NCI-H1105 (cell line): ENCODE data around the gene SLC4A4.

Source experiments
- DNase-seq: peaks from one replicate; lab custom pipeline; 2025; lab: John Stamatoyannopoulos, UW

The SLC4A4 gene

DNA sequence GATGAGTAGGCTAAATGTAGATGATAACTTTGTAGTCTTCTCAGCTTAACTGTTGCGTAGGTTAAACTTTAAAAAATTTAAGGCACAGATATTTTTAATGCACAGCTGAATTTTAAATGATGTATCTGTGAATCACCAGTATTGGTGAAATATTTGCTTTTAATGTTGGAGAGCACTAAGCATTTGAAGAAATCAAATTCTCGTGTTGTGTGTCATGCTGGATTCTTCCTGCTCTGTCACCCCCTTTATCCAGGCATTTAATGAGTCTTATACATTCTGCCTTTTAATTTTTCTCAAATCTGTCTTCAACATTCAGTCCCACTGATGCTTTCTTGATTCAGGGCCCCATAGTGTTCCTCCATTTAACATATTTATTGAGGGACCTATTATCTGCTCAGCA is 76.7 kb downstream of the SLC4A4 start:
- no peak for DNase-seq

DNA sequence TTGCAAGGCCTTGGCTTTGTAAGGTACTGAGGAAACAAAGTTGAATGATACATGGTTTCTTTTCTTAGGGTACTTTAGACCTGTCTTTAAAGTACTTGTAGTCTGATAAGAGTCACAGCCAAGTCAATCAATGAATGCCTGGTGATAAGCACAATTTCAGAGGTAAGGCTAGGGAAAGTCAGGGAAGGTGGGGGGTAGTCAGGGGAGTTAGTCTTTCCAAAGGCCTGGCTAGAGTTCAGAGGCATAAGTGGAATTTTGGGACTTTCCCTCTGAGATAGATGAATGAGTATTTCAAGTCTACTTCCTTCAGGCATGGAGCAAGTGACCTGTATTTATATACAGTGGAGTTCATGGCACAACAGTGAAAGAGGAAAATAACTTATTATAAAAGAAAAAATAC is 78.3 kb downstream of the SLC4A4 start:
- DNase-seq: no peak

DNA sequence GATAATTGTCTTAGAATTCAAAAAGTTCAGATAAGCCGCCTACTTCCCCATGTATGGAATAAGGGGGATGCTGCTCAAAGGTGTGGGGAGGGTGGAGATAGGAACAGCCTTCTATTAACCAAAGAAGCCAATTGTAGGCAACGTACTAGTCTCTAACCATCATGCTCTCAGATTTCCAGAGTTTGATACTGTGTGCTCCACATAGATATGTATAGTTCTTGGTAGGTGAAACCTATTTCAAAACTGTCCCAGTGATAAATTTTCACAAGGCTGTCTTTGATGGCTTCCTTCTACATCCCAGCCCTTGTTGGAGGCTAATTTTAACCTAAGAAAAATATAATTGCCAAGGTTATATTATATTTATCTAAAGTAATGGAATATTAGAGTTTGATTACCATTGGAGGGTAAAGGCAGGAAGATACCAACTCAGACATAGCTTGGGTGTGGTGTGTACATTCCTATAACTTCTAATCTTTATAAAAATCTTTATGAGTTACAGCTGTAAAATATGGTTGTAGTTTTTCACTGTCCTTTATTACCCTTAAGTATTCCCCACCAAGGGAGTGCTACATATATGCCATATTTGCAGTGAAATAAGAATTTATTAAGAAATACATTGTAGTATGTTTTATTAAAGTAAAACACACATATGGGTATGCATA is 87.7 kb downstream of the SLC4A4 start:
- no peak for DNase-seq

DNA sequence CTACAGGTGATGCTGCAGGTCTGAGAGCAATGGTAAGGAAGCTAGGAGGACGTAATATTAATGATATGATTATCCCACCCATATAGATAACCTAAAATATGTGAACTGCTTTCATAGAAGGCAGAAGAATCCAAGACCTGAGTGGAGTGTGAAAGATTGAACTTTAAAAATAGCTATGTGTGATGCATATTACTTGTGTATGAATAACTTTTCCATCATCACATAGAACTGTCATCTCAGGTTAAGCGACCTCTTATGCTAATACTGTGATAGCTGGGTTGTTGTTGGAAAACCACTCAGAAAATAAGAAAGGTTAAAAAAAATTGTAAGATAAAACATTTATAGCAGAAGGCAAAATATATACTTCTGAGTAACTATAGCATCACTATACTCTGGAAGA is 90.3 kb downstream of the SLC4A4 start:
- DNase-seq: no peak

DNA sequence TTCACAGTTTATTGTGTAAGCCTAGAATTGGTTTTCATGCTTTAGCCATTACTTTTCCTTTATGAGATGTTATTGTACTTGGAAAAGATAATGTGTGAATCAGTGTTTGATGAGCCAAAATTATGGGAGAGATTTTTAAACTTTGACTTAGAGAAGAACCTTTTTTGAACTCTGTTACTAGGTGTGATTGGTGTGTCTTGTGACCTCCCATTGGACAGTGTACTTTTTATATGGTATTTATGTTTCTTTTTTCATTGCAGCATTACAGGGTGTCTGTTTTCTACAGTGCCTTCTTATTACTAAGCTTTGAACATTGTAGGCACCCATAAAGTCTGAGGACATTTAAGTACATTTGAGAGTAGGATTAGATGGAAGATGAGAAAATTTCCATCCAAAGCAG is 91.1 kb downstream of the SLC4A4 start:
- DNase-seq: no peak

DNA sequence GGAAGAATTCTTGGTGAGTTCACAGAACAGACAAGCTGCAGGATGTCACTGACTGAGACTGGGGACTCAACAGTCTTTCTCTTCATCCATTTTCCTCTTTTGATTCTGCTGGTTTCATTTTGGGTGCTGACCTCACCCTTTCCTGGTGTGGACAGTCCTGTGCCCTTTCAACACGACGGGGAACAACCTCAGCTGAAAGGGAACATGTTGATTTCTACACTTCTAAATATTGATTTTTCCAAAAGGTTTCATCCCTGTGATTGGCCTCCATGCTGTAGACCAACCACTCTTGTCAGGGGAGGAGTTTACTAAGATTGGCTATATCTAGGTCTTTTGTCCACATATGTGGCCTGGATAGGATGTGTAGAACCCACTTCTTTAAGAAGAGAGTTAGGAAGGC is 91.8 kb downstream of the SLC4A4 start:
- no peak for DNase-seq

DNA sequence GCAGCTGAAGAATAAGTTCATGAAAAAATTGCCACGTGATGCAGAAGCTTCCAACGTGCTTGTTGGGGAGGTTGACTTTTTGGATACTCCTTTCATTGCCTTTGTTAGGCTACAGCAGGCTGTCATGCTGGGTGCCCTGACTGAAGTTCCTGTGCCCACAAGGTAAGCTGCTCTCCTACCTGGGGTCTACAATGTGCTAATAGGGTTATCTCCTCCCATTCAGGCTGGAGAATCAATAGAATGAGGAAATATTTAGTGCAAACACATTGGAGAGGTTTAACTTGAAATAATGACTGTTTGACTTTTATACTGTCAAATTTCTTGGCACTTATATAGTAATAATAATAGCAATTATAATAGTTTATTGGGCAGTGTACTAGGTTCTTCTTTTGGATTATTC is 101.8 kb downstream of the SLC4A4 start:
- no peak for DNase-seq

DNA sequence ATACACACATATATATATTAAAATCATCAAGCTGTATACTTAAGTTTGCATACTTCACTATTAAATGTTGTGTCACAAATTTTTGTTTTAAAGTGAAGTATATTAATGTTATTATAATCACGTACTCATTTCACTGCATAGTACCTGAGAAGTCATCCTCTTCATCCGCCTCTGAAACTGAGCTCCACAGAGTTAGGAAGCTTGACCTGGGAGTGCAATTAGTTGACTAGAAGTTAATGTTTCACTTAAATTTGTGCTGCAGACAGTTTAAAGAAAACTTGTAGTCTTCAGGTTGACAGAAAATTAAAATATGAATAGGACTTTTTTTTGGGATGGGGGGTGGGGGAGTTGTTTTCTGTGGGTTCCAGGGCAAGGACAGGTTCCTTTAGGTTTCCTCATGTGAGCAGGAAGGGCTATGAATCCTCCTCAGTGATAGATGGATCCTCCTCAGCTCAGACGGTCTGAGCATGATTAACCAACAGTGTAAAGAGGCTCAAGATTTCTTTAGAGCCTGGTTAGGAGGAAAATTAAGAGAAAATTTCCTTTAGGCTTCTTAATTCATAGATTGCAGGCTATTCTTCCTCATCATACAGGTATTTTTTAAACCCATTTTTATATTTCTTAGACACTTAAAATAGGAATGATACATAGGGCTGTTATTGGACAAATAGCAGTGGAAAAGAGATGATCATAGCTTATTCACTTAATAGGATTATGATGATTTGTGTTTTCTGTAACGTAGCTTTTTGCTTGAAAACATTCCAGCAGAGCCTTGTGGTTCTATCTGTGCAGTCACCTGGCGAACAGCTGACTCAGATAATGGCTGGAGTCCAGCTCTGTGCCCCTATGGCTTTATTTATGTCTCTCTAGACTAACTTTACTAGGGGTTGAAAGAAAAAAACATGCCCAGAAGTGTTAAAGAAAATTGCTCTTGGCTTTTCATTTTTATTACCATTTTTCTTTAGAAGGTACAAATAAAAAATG is 102.7 kb downstream of the SLC4A4 start:
- DNase-seq: no peak

DNA sequence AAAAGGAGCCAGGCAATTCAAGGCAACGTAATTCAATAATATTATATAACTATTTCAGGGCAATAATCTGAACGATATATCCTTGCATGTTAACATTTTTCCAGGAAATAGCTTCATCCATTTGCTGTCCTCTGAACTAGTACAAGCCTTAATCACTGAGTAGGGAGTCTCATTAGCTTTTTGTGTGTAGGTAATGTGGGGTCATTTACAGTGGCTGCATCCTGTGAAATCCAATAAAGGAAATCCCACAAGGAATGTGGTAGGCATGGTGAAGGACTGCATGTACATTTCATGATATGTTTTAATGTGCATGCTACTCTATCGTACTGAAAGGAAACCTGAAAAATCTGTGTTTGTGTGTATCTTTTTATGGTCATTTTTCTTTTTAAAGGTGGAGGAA is 103.5 kb downstream of the SLC4A4 start:
- no peak for DNase-seq

DNA sequence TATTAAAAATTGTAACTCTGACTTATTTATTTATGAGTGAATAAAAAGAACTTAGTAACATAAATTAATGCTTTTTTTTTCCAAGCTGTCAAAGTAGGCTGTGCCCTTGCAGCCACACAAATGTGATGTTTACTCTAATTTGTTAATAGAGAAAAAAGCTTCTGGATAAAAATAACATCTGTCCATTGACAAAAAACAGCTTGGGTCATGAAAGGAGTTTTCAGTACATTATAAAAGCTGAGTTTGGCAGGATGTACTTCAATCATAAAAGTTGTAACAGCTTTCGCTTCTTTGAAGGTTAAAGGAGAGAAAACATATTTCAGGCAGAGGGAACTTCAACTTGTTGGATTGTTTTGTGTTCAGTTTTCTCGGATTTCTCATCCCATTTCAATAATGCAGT is 105.6 kb downstream of the SLC4A4 start:
- no peak for DNase-seq

DNA sequence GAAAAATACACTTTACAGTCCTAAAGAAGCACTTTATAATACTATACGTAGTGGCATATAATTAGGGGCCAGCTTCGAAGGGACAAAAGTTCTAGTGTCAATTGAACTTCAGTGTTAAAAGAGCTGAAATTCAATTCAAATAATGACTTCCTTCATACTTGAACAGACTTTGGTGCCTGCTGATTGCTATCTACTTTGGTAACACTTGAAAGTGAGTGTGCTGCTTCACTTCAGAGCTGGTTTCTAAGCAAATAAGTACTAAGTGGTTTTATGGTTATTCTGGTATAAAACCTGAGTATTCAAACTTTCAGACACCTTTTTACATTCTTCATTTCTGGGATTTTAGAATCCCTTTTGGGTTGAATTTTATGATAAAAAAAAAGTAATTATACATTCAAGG is 107.0 kb downstream of the SLC4A4 start:
- DNase-seq: no peak

DNA sequence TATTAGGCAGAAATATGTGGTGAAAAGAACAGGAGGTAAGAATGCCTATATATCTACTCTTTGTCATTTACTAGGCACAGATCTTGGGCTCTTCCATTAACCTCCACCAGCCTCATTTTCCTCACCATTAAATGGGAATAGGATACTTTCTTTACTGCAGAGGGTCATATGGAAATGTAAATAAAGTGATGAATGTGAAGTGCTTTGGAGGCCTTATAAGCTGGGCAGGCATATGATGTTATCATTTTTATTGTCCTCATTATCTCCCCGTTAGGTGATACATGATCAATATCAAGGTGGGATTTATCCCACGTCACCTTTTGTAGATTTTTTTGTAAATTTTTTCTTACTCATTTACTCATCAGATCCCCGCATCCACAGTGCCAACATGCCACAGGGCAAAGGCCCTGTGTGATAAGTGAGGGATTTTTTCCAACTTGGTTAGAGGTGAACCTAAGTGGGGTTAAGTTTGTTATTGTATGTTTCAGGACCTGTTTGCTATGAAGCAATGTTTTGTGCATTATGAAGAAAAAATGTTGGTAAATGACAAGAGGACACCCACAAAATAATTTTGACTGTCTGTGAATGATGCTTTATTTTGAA is 107.8 kb downstream of the SLC4A4 start:
- no peak for DNase-seq

DNA sequence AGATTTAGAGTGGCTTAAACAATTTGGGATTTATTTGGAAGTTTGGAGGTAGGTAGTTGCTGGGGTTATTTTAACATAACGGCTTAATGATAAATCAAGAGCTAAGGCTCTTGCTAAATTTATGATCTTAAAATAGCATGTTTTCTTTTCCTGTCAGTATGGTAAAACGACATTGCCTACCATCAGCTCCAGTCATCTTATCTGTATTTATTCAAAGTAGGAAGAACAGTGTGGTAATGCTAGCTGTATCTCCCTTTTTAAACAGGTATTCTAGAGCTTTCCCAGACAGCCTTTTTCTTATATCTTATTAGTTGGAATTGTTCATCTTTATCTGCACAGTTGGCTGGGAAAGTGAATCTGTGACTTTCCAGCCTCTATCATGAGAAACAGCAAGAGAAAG is 110.2 kb downstream of the SLC4A4 start:
- no peak for DNase-seq

DNA sequence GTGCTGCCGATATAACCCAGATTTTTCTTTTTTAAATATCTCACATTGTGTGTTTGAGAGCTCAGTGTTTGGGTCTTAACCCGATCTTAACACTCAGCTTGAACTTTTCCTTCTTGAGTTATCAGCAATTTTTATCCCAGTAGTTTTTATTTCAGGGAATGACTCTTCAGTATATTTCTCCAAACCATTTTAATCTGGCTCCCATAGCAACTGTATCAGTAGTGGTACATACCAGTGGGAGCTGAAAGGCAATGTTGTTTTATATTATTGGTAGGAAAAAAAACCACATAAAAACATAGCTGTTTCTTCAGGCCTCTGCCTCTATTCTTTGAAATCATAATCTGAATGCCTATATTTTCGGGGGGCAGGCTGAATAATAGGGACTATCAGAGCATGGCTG is 111.1 kb downstream of the SLC4A4 start:
- no peak for DNase-seq

DNA sequence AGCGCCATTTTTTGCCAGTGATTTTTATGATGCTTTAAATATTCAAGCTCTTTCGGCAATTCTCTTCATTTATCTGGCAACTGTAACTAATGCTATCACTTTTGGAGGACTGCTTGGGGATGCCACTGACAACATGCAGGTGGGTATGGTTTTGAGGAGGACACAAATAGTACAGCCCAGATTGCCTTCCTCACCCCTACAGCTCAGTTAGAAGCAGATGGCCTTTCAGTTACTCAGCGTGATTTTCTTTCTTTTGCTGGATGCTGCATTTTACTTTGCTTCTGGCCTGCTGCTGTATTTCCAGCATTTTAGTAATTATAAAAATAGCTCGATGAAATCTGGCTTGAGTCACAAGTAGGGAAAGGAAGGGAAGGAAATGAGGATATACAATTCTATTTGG is 114.7 kb downstream of the SLC4A4 start:
- no peak for DNase-seq

DNA sequence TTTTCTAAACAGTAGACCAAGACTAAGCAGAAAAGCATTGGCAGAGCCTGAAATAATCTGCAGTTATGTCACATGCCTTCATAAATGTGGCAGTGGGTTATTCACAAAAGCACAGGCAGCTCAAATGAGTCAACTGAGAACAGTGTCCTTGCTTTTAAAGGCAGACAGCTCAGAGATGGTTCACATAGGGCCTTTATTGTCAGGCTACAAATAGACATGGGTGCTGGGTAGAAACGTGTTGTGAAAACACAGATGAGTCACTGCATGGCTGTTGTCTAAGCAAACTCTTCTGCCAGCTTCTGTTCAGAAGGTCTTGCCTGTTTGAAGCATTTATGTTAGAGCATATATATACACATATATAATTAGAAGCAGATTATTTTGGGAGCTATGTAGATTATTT is 118.0 kb downstream of the SLC4A4 start:
- no peak for DNase-seq

DNA sequence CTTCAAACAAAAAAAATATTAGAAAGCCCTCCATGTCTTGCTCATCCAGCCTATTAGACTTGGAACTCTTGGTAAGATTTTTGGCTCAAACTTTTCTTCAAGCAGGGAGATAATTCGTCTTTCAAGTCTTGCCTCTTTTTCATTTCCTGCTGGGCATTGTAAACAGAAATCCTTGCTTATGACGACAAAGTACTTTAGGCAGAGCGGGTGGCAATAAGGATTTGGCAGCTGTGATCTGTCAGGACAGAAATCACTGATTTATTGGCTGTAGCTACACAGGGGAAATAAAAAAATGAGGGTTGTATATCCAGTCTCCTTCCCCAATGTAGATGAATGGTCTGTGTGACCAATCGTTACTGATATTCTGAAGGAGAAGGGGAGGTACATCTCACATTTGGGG is 121.6 kb downstream of the SLC4A4 start:
- DNase-seq: no peak

DNA sequence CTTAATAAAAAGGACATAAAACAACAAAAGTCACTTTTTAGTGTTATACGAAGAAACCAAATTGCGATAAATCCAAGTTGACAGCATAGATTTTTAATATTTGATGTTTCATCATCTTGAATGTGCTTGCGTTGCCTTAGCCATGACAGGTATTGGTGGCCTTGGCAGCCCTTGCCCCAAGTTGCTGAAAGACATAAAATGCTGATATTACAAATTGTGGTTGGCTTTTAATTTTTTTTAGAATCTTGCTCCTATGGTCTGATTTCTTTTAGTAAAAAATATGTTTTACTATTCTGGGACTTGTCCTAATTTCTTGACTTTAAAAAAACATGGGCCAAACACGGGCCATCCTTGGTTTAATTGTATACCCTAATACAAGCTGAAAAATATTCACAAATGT is 122.6 kb downstream of the SLC4A4 start:
- no peak for DNase-seq

DNA sequence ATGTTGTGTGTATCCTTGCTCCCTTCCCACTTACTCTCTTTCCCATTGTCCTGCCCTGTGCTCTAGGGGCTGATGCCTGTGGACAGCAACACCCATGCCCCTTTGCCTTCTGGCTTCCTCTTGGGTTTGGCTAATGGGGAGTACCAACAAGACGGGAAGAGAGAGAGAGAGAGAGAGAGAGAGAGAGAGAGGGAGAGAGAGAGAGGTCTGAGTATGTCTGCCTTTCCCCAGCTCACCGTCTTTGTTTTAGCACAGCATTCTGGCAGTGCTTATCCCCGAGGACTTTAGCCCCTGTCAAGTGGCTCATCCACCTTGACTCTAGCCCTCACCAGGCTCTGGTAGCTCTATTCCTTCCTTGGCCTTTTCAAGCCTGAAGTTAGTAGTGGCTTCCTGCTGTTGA is 128.0 kb downstream of the SLC4A4 start:
- no peak for DNase-seq

DNA sequence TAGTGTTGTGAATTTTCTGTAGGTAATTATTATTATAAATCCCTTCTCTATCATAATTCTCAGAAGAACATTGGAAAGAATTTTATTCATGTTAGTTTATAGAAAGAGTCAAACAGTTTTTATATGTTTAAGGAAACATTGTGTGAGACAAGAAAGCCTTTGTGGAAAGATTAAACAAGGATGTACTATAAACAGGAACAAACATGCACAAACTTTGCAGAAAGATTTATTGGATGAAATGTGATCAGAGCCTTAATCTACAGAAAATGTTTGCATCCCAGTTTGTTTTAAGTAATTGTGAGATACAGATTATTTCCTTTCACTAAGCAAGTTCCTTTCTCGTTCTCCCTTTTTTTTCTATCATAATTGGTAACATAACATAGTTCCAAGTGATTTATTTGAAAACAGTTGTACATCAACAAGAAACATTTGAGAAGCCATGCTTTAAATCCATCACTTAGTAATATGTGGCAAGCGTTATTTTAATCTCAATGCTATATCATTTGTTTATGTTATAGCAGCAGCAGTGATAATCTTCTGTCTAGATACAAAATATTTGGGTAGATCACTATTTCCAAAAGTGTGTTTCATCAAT is 129.4 kb downstream of the SLC4A4 start:
- DNase-seq: no peak

DNA sequence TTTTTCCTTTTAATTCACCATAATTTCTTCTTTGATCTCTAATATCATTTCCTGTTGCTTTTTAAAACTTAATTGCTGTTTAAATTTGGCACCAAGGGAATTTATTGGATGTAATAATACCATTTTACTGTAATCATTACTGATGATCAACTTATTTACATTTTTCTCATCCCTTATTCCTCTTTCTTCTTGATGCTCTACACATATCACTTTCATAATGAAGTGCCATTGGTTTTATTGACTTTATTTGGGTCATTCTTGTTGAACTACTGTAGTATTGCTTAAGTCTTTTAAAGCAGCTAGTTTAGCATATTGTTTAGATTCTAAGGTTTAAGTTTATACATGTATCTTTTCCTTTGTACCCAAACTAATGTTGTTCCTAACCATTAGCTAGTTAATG is 130.7 kb downstream of the SLC4A4 start:
- DNase-seq: no peak

DNA sequence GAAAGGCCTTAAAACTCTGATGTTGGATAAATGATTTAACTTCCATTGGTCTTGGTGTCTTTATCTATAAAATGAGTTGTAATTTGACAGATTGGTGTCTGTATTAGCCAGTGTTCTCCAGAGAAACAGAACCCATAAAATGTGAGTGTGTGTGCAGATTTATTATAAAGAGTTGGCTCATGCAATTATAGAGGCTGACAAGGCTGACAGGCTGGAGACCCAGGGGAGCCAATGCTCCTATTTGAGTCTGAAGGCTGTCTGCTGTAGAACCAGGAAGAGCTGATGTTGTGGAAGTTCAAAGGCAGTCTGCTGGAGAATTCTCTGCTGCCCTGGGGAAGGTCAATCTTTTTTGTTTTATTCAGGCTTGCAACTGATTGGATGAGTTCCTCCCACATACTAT is 131.7 kb downstream of the SLC4A4 start:
- DNase-seq: no peak

DNA sequence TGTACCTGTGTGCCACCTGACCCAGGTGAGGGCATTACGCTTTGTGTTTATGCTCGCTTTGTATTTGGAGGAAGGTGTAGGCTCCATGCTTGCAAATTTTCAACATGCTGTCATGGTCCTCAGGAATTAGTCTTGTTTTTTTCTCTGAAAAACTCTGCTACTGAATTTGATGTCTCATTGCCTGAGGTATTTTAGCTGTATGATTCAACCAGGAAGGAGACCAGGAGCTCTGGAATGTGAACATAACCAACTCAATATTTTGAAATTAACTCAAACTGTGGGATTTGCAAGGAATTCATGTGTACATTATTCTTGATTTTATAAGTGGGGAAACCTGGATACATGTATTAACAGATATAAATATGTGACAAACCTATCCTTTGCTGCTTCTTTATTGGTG is 134.1 kb downstream of the SLC4A4 start:
- DNase-seq: no peak
